HepG2 (cell line): ENCODE results near the gene DZANK1.

Experiments
- BORCS8-MEF2B ChIP-seq: sonication (generic); formaldehyde crosslinking; IDR thresholded peaks from 2 replicates; pipeline ENCODE4 v1.8.0; 2022; ENCODE audit warnings: mild to moderate bottlenecking, missing genetic modification reagents
- KDM5A ChIP-seq: fragments of 200-600 bp; sonication (generic); IDR thresholded peaks from 2 replicates; pipeline ENCODE4 v1.7.0; 2018; ENCODE audit warnings: antibody characterized with exemption, mild to moderate bottlenecking, low read length, borderline replicate concordance
- PAX8 ChIP-seq: sonication (generic); formaldehyde crosslinking; IDR thresholded peaks from 2 replicates; pipeline ENCODE4 v1.8.0; 2022; ENCODE audit warnings: mild to moderate bottlenecking, missing genetic modification reagents, borderline replicate concordance
- POLR2A ChIP-seq, 2 experiments: IDR thresholded peaks; 2 replicates each; pipeline ENCODE4 v1.6.1; 2011; ENCODE audit warnings: low read depth in 2 of 2, low read length in 2 of 2, mild to moderate bottlenecking in 1 of 2, moderate library complexity in 1 of 2; ENCODE audit not compliant: insufficient read depth in 1 of 2
- ZNF17 ChIP-seq: sonication (generic); formaldehyde crosslinking; IDR thresholded peaks from 2 replicates; pipeline ENCODE4 v1.5.0; 2020; ENCODE audit warnings: mild to moderate bottlenecking, missing genetic modification reagents
- ZNF567 ChIP-seq: sonication (generic); formaldehyde crosslinking; IDR thresholded peaks from 2 replicates; pipeline ENCODE4 v1.8.1; 2023; ENCODE audit warnings: mild to moderate bottlenecking, missing genetic modification reagents, borderline replicate concordance
- TF ChIP-seq, protein P1 (sequence below): sonication (generic); formaldehyde crosslinking; IDR thresholded peaks from 2 replicates; pipeline ENCODE4 v1.5.0; 2020; ENCODE audit warnings: mild to moderate bottlenecking, missing genetic modification reagents, moderate library complexity
- TF ChIP-seq, protein P2 (sequence below), 2 experiments: IDR thresholded peaks; 2 replicates each; pipeline ENCODE4 v1.6.1; 2011 to 2012; ENCODE audit warnings: low read length in 2 of 2, borderline replicate concordance in 1 of 2, low read depth in 1 of 2, mild to moderate bottlenecking in 1 of 2, moderate library complexity in 1 of 2
- TF ChIP-seq, protein P3 (sequence below): fragments of 450-650 bp; IDR thresholded peaks from 2 replicates; pipeline ENCODE4 v1.6.1; 2017; ENCODE audit warnings: mild to moderate bottlenecking
- TF ChIP-seq, protein P4 (sequence below): sonication (generic); formaldehyde crosslinking; conservative IDR thresholded peaks from 2 replicates; pipeline ENCODE4 v1.4.0; 2020; ENCODE audit warnings: mild to moderate bottlenecking, missing genetic modification reagents, moderate library complexity

DNA sequence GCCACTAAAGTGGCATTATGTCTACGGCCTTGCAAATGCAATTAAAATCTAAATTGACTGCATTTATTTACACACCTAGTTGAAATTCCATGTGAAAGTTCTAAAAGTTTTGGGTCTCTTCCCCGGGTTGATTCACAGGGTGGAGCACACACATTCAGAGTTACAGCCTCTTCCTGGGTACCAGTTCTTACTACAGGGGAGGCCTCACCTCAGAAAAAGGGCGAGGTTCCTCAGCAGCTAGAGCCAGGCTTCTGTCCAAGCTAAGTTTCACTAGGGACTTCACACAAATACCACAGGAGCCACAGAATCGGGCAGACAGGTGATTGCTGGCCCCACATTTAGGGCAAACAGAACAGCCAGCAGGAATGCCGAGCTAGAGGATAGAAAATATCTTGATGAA, 52.7 kb downstream of the DZANK1 start:
- TF ChIP-seq KDM5A (no peak), ZNF17 (CRISPR knock-in tag) (no peak), ZNF567 (CRISPR knock-in tag) (no peak), POLR2A (IDR thresholded peaks at IDR 0.05; ENCODE audit: insufficient read depth in 1 of 2, low read depth in 2 of 2, low read length in 2 of 2) (no peak), BORCS8-MEF2B (CRISPR knock-in tag) (no peak), PAX8 (no peak)
- TF ChIP-seq, protein P1, sequence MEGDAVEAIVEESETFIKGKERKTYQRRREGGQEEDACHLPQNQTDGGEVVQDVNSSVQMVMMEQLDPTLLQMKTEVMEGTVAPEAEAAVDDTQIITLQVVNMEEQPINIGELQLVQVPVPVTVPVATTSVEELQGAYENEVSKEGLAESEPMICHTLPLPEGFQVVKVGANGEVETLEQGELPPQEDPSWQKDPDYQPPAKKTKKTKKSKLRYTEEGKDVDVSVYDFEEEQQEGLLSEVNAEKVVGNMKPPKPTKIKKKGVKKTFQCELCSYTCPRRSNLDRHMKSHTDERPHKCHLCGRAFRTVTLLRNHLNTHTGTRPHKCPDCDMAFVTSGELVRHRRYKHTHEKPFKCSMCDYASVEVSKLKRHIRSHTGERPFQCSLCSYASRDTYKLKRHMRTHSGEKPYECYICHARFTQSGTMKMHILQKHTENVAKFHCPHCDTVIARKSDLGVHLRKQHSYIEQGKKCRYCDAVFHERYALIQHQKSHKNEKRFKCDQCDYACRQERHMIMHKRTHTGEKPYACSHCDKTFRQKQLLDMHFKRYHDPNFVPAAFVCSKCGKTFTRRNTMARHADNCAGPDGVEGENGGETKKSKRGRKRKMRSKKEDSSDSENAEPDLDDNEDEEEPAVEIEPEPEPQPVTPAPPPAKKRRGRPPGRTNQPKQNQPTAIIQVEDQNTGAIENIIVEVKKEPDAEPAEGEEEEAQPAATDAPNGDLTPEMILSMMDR (CRISPR knock-in tag), result no peak
- TF ChIP-seq, protein P2, sequence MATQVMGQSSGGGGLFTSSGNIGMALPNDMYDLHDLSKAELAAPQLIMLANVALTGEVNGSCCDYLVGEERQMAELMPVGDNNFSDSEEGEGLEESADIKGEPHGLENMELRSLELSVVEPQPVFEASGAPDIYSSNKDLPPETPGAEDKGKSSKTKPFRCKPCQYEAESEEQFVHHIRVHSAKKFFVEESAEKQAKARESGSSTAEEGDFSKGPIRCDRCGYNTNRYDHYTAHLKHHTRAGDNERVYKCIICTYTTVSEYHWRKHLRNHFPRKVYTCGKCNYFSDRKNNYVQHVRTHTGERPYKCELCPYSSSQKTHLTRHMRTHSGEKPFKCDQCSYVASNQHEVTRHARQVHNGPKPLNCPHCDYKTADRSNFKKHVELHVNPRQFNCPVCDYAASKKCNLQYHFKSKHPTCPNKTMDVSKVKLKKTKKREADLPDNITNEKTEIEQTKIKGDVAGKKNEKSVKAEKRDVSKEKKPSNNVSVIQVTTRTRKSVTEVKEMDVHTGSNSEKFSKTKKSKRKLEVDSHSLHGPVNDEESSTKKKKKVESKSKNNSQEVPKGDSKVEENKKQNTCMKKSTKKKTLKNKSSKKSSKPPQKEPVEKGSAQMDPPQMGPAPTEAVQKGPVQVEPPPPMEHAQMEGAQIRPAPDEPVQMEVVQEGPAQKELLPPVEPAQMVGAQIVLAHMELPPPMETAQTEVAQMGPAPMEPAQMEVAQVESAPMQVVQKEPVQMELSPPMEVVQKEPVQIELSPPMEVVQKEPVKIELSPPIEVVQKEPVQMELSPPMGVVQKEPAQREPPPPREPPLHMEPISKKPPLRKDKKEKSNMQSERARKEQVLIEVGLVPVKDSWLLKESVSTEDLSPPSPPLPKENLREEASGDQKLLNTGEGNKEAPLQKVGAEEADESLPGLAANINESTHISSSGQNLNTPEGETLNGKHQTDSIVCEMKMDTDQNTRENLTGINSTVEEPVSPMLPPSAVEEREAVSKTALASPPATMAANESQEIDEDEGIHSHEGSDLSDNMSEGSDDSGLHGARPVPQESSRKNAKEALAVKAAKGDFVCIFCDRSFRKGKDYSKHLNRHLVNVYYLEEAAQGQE (IDR thresholded peaks at IDR 0.05; ENCODE audit: borderline replicate concordance in 1 of 2, low read depth in 1 of 2, low read length in 2 of 2), result no peak
- TF ChIP-seq, protein P3, sequence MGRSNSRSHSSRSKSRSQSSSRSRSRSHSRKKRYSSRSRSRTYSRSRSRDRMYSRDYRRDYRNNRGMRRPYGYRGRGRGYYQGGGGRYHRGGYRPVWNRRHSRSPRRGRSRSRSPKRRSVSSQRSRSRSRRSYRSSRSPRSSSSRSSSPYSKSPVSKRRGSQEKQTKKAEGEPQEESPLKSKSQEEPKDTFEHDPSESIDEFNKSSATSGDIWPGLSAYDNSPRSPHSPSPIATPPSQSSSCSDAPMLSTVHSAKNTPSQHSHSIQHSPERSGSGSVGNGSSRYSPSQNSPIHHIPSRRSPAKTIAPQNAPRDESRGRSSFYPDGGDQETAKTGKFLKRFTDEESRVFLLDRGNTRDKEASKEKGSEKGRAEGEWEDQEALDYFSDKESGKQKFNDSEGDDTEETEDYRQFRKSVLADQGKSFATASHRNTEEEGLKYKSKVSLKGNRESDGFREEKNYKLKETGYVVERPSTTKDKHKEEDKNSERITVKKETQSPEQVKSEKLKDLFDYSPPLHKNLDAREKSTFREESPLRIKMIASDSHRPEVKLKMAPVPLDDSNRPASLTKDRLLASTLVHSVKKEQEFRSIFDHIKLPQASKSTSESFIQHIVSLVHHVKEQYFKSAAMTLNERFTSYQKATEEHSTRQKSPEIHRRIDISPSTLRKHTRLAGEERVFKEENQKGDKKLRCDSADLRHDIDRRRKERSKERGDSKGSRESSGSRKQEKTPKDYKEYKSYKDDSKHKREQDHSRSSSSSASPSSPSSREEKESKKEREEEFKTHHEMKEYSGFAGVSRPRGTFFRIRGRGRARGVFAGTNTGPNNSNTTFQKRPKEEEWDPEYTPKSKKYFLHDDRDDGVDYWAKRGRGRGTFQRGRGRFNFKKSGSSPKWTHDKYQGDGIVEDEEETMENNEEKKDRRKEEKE, result no peak
- TF ChIP-seq, protein P4, sequence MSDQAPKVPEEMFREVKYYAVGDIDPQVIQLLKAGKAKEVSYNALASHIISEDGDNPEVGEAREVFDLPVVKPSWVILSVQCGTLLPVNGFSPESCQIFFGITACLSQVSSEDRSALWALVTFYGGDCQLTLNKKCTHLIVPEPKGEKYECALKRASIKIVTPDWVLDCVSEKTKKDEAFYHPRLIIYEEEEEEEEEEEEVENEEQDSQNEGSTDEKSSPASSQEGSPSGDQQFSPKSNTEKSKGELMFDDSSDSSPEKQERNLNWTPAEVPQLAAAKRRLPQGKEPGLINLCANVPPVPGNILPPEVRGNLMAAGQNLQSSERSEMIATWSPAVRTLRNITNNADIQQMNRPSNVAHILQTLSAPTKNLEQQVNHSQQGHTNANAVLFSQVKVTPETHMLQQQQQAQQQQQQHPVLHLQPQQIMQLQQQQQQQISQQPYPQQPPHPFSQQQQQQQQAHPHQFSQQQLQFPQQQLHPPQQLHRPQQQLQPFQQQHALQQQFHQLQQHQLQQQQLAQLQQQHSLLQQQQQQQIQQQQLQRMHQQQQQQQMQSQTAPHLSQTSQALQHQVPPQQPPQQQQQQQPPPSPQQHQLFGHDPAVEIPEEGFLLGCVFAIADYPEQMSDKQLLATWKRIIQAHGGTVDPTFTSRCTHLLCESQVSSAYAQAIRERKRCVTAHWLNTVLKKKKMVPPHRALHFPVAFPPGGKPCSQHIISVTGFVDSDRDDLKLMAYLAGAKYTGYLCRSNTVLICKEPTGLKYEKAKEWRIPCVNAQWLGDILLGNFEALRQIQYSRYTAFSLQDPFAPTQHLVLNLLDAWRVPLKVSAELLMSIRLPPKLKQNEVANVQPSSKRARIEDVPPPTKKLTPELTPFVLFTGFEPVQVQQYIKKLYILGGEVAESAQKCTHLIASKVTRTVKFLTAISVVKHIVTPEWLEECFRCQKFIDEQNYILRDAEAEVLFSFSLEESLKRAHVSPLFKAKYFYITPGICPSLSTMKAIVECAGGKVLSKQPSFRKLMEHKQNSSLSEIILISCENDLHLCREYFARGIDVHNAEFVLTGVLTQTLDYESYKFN, result no peak
